ENCODE data around the gene POLD3.
"Not testable (repeated sequence)": the region's sequence is repeated elsewhere in the genome, so short reads cannot be mapped to it uniquely, and the experiment has no call there.

The POLD3 gene

DNA sequence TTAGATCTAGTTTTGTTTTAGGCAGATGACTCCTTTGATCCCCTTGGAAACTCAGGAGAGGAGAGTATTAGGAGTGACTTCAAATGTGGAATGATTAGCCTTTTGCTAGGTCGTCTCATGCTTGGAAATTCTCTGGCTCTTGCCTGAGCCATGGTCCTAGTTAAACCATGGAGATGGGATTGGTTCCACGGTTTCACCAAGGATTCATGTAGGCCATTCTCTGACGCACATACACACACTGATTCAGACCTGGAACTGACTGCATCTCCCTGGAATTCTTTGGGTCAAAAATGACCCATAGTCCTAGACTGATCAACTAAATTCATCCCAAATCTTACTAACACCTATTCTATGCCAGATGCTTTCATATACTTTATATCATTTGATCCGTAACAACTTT lies 56.5 kb downstream of the POLD3 start:
- WGBS (ENCODE audit: extremely low coverage, insufficient coverage, insufficient read length): no CpG with 5 or more reads among the region's 4 CpGs
- Histone ChIP-seq H3K23ac (ENCODE audit: low read length) (no peak overlapping the region), H3K18ac (ENCODE audit: low read length) (no peak overlapping the region), H3K79me2 (ENCODE audit: control insufficient read depth, insufficient read depth, low read length, poor library complexity) (no peaks in the 10 kb centered on the region), H3K9ac (ENCODE audit: low read length) (no peak overlapping the region), H2BK120ac (ENCODE audit: insufficient read depth, low read length, poor library complexity) (no peak overlapping the region), H2BK5ac (ENCODE audit: low read depth, low read length, poor library complexity) (no peak overlapping the region), H4K91ac (ENCODE audit: low read depth, low read length) (no peak overlapping the region), H3K36me3 (ENCODE audit: control insufficient read depth in 1 of 2, insufficient read depth in 2 of 2, low read length in 2 of 2) (peaks cover 2 to 12% of the 10 kb centered on the region in 2 experiments), H4K8ac (ENCODE audit: low read depth, low read length) (no peak overlapping the region), H4K12ac (ENCODE audit: low read depth, low read length) (no peak overlapping the region), H3K27ac (ENCODE audit: low read depth, low read length) (no peak overlapping the region), H3K27me3 (ENCODE audit: insufficient read depth, low read length) (no peaks in the 10 kb centered on the region), H2AFZ (ENCODE audit: insufficient read depth, low read length, poor library complexity) (no peak overlapping the region), H3K9me3 (ENCODE audit: insufficient read depth, low read depth, low read length) (no peaks in the 10 kb centered on the region), H2BK12ac (ENCODE audit: low read length) (no peak overlapping the region), H3K4me1 (ENCODE audit: control insufficient read depth in 1 of 2, insufficient read depth in 2 of 2, low read length in 2 of 2) (no peaks in the 10 kb centered on the region), H3K4me2 (ENCODE audit: low read length) (no peak overlapping the region), H3K79me1 (ENCODE audit: low read length) (no peaks in the 10 kb centered on the region), H2AK5ac (ENCODE audit: low read length) (no peak overlapping the region), H3K14ac (ENCODE audit: low read length) (no peak overlapping the region), H3K4me3 (ENCODE audit: low read depth, low read length) (no peak overlapping the region), H3K4ac (ENCODE audit: low read depth, low read length) (no peak overlapping the region)
- no peak for DNase-seq

DNA sequence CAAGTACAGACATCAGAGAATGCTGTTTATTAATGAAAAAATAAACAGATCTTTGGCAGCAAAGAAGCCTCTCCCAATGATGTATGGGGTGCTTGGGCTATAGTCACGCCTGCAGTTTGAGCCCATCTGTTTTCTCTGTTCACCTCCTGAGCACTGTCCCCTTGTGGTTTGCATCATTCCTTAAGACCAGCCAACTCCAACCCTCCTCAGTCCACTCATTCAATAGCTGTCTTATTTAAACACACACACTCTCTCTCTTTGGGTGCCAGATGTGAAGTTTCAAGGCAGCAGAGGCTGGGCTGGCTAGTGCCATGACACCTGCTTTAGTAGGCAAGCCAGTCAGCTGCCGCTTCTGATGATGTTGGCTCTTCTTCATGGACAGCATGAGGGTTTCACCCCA lies 58.1 kb downstream of the POLD3 start:
- no peaks in the 10 kb centered on the region for H3K79me1 ChIP-seq (ENCODE audit: low read length)
- no peak overlapping the region for H3K4ac ChIP-seq (ENCODE audit: low read depth, low read length)
- no peak overlapping the region for H2BK120ac ChIP-seq (ENCODE audit: insufficient read depth, low read length, poor library complexity)
- no peak overlapping the region for H3K14ac ChIP-seq (ENCODE audit: low read length)
- no peak overlapping the region for H2AK5ac ChIP-seq (ENCODE audit: low read length)
- H4K91ac ChIP-seq (ENCODE audit: low read depth, low read length): no peak overlapping the region
- WGBS (ENCODE audit: extremely low coverage, insufficient coverage, insufficient read length): no CpG with 5 or more reads among the region's 2 CpGs
- H3K27ac ChIP-seq (ENCODE audit: low read depth, low read length): no peak overlapping the region
- no peak overlapping the region for H3K4me2 ChIP-seq (ENCODE audit: low read length)
- H2BK12ac ChIP-seq (ENCODE audit: low read length): no peak overlapping the region
- H3K9ac ChIP-seq (ENCODE audit: low read length): no peak overlapping the region
- H3K23ac ChIP-seq (ENCODE audit: low read length): no peak overlapping the region
- no peaks in the 10 kb centered on the region for H3K27me3 ChIP-seq (ENCODE audit: insufficient read depth, low read length)
- no peak overlapping the region for H3K4me3 ChIP-seq (ENCODE audit: low read depth, low read length)
- H2BK5ac ChIP-seq (ENCODE audit: low read depth, low read length, poor library complexity): no peak overlapping the region
- H2AFZ ChIP-seq (ENCODE audit: insufficient read depth, low read length, poor library complexity): no peak overlapping the region
- no peaks in the 10 kb centered on the region for H3K4me1 ChIP-seq (ENCODE audit: control insufficient read depth in 1 of 2, insufficient read depth in 2 of 2, low read length in 2 of 2)
- H4K8ac ChIP-seq (ENCODE audit: low read depth, low read length): no peak overlapping the region
- H3K79me2 ChIP-seq (ENCODE audit: control insufficient read depth, insufficient read depth, low read length, poor library complexity): no peaks in the 10 kb centered on the region
- DNase-seq: no peak
- no peak overlapping the region for H4K12ac ChIP-seq (ENCODE audit: low read depth, low read length)
- peaks cover 3 to 10% of the 10 kb centered on the region in 2 experiments for H3K36me3 ChIP-seq (ENCODE audit: control insufficient read depth in 1 of 2, insufficient read depth in 2 of 2, low read length in 2 of 2)
- no peaks in the 10 kb centered on the region for H3K9me3 ChIP-seq (ENCODE audit: insufficient read depth, low read depth, low read length)
- H3K18ac ChIP-seq (ENCODE audit: low read length): no peak overlapping the region

- no peak overlapping the region for H2BK12ac ChIP-seq (ENCODE audit: low read length)
- H3K79me2 ChIP-seq (ENCODE audit: control insufficient read depth, insufficient read depth, low read length, poor library complexity): no peaks in the 10 kb centered on the region
- no peak overlapping the region for H2BK120ac ChIP-seq (ENCODE audit: insufficient read depth, low read length, poor library complexity)
- peaks cover 3% of the 10 kb centered on the region for H3K9me3 ChIP-seq (ENCODE audit: insufficient read depth, low read depth, low read length)
- H3K18ac ChIP-seq (ENCODE audit: low read length): no peak overlapping the region
- no peak overlapping the region for H3K4ac ChIP-seq (ENCODE audit: low read depth, low read length)
- no peak overlapping the region for H4K8ac ChIP-seq (ENCODE audit: low read depth, low read length)
- no peak overlapping the region for H2BK5ac ChIP-seq (ENCODE audit: low read depth, low read length, poor library complexity)
- no peak for DNase-seq
- no peaks in the 10 kb centered on the region for H3K27me3 ChIP-seq (ENCODE audit: insufficient read depth, low read length)
- no peaks in the 10 kb centered on the region for H3K79me1 ChIP-seq (ENCODE audit: low read length)
- H2AK5ac ChIP-seq (ENCODE audit: low read length): no peak overlapping the region
- H3K23ac ChIP-seq (ENCODE audit: low read length): no peak overlapping the region
- no peak overlapping the region for H4K12ac ChIP-seq (ENCODE audit: low read depth, low read length)
- H3K9ac ChIP-seq (ENCODE audit: low read length): no peak overlapping the region
- no peaks in the 10 kb centered on the region for H3K4me1 ChIP-seq (ENCODE audit: control insufficient read depth in 1 of 2, insufficient read depth in 2 of 2, low read length in 2 of 2)
- H3K36me3 ChIP-seq (ENCODE audit: control insufficient read depth in 1 of 2, insufficient read depth in 2 of 2, low read length in 2 of 2): peaks cover 4 to 6% of the 10 kb centered on the region in 2 experiments
- H3K27ac ChIP-seq (ENCODE audit: low read depth, low read length): no peak overlapping the region
- no peak overlapping the region for H3K14ac ChIP-seq (ENCODE audit: low read length)
- no peak overlapping the region for H3K4me3 ChIP-seq (ENCODE audit: low read depth, low read length)
- WGBS (ENCODE audit: extremely low coverage, insufficient coverage, insufficient read length): no CpG with 5 or more reads among the region's 5 CpGs
- no peak overlapping the region for H2AFZ ChIP-seq (ENCODE audit: insufficient read depth, low read length, poor library complexity)
- no peak overlapping the region for H4K91ac ChIP-seq (ENCODE audit: low read depth, low read length)
- no peak overlapping the region for H3K4me2 ChIP-seq (ENCODE audit: low read length)
These were observed 62.6 kb downstream of the POLD3 start for GRCh38 chr11:74654976-74655375.

- not testable (repeated sequence) for H4K91ac ChIP-seq (ENCODE audit: low read depth, low read length); H2AFZ ChIP-seq (ENCODE audit: insufficient read depth, low read length, poor library complexity); H3K79me1 ChIP-seq (ENCODE audit: low read length); H2BK5ac ChIP-seq (ENCODE audit: low read depth, low read length, poor library complexity); H3K27me3 ChIP-seq (ENCODE audit: insufficient read depth, low read length); H2BK120ac ChIP-seq (ENCODE audit: insufficient read depth, low read length, poor library complexity); DNase-seq; H3K9ac ChIP-seq (ENCODE audit: low read length); H2AK5ac ChIP-seq (ENCODE audit: low read length); H3K79me2 ChIP-seq (ENCODE audit: control insufficient read depth, insufficient read depth, low read length, poor library complexity); H3K4me1 ChIP-seq (ENCODE audit: control insufficient read depth in 1 of 2, insufficient read depth in 2 of 2, low read length in 2 of 2); H3K9me3 ChIP-seq (ENCODE audit: insufficient read depth, low read depth, low read length); H4K12ac ChIP-seq (ENCODE audit: low read depth, low read length); H3K4ac ChIP-seq (ENCODE audit: low read depth, low read length); H3K27ac ChIP-seq (ENCODE audit: low read depth, low read length); H2BK12ac ChIP-seq (ENCODE audit: low read length); H3K4me2 ChIP-seq (ENCODE audit: low read length); H3K14ac ChIP-seq (ENCODE audit: low read length); H3K23ac ChIP-seq (ENCODE audit: low read length); H3K18ac ChIP-seq (ENCODE audit: low read length); H3K4me3 ChIP-seq (ENCODE audit: low read depth, low read length); H3K36me3 ChIP-seq (ENCODE audit: control insufficient read depth in 1 of 2, insufficient read depth in 2 of 2, low read length in 2 of 2); H4K8ac ChIP-seq (ENCODE audit: low read depth, low read length)
- WGBS (ENCODE audit: extremely low coverage, insufficient coverage, insufficient read length): no CpG with 5 or more reads among the region's 4 CpGs
These were observed 66.7 kb downstream of the POLD3 start for GRCh38 chr11:74659124-74659523.

Measured in trophoblast cell (in vitro differentiated cells and primary cell).